UCSD-AML1 (cell line): ENCODE results near the gene IL1RAP.
"Not testable (repeated sequence)": the region's sequence is repeated elsewhere in the genome, so short reads cannot be mapped to it uniquely, and the experiment has no call there.

Experiments
- DNase-seq: peaks from one replicate; lab custom pipeline; 2025; ENCODE audit not compliant: unreplicated experiment; lab: John Stamatoyannopoulos, UW

Gene IL1RAP

DNA sequence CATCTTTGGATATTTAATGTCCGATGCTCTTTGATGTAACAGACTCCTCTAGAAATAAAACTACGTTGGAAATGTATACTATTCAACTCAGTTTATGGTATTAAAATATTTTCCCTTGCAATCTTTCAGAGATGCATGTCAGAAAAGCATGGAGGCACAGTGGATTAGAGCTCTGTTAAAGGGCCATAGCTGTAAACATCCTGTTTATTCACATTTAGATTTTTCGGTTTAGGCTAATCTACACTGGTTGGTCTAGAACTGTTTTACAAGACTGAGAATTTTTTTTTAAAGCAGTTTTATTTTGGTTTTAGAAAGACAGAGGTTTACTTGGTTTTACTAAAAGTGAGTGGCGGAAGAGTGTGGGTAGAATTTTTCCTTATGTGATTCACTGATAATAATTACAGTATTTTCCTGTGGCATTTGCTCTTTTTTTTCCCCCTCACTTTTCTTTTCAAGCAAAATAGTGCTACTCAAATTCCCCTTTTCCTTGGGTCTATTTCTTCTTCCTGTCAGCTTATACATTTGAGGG lies 132.1 kb downstream of the IL1RAP start:
- no peak for DNase-seq

DNA sequence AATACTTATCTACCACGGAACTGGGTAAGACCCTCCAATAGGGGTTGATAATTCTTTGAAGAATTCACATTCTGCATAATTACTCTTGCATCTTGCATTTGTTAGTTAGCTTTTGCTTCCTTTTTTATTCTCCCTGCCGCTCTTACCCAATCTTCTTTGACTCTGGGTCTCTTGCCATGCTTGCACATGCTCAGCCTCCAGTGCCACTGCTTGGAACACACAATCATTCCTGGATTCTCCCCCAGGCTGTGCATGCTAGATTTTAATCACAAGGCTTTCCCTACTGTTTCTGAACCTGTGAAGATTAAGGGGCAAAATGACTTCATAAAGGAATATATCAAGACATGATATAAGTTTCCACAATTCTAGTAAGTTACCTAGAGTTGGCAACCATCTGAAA lies 133.1 kb downstream of the IL1RAP start:
- DNase-seq: no peak

DNA sequence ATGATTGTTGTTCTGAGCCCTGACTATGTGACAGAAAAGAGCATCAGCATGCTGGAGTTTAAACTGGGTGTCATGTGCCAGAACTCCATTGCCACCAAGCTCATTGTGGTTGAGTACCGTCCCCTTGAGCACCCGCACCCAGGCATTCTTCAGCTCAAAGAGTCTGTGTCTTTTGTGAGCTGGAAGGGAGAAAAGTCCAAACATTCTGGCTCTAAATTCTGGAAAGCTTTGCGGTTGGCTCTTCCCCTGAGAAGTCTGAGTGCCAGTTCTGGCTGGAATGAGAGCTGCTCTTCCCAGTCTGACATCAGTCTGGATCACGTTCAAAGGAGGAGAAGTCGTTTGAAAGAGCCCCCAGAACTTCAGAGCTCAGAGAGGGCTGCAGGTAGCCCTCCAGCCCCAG lies 142.0 kb downstream of the IL1RAP start:
- DNase-seq: no peak

DNA sequence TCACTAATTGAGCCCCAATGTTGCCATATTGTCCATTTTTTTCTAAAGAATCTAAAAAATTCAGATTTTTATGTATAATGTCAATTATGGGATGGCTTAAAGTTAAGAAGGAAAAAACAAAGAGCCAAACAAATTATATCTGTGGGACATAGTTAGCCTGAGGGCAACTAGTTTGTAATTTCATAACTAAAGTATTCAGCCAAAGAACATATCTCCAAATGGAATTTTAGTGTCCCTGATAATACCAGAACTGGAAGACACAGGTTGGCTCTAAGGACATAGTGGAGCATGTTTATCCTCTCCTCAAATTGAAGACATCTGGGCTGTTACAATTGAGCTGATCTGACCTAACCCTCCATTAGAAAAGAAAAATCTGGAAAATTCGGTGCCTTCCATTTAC lies 144.2 kb downstream of the IL1RAP start:
- no peak for DNase-seq

DNA sequence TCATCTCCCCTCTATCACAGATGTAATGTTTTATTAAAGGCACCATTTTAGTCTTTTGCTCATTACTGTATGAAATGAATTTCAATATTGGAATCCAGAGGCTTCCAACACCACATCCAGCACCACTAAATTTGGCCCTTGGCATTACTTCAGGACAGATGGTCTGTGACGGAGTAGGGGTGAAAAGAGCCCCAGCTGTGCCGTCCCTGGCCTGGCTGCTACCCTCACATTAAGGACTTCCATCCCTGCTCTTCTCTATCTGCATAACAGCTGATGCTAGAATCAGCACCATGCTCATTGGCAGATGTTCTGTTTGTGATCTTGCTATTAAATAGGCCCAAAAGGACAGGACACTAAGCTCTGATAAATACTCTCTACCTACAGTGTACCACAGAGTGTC lies 152.9 kb downstream of the IL1RAP start:
- no peak for DNase-seq

DNA sequence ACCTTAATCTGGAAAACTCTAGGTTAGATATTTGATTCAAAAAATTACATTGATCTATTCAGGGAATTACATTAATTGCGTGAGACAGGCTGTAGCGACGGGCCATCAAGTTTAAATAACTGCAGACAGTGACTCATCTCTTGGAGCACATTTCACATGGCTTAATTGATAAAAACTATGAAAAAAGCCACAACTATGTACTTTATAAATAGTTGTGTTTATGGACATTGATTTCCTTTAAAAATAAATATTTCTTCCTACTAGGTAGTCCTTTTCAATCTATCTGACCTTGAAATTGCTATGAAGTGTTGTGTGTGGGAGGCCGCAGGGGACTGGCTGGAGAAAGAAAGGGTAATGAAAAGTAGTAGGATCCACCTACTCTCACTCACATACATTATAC lies 157.8 kb downstream of the IL1RAP start:
- DNase-seq: no peak

DNA sequence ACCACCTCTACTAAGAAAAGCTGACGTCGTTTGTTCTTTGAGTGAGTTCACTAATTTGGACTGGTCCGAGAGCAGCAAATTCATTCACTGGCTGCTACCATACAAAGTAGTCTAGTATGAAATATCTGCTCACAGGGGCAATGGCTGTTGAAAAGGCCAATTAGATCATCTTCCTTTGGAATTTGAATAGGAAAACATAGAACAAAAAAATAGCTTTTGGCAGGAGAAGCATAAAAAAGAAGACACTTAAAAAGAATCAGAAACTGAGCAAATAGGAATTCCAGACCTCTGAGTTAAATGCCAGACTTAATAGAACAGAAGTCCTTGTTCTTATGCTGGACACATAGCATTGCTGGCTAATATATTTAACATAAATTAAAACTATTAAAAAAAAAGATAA lies 159.3 kb downstream of the IL1RAP start:
- DNase-seq: no peak

DNA sequence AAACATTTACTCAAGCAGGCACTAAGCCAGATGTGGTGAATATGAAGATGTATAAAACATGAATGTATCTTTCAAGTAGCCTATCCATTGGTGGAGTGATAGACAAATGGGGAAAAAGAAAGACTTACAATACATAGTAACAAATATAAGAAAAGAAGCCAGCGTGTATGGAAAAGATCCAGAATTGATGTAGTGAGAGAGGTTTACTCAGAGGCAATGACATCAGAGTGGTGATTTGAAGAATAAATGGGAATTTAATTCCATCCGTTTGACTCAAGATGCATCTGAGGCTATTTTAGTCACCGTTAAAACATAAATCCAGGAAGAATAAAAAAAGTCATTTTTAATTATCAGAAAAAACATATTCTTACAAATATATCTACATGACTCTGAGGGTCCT lies 162.6 kb downstream of the IL1RAP start:
- DNase-seq: no peak

DNA sequence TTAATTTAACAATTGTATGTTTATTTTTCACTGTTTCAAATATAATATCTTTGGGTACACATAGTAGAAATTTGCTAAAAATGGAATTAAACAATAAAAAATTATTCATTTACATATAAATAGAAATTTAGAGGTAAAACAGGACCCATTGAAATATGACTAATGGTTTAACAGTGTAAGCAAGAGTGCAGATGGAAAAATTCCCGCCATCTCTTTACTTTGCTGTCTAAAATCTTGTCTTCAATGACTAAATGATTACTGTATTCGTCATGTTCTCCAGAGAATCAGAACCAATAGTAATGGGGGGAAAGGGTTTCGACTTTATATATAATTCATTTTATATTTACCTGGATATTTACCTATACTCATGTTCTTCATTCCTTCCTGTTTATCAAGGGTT lies 163.1 kb downstream of the IL1RAP start:
- DNase-seq: no peak

DNA sequence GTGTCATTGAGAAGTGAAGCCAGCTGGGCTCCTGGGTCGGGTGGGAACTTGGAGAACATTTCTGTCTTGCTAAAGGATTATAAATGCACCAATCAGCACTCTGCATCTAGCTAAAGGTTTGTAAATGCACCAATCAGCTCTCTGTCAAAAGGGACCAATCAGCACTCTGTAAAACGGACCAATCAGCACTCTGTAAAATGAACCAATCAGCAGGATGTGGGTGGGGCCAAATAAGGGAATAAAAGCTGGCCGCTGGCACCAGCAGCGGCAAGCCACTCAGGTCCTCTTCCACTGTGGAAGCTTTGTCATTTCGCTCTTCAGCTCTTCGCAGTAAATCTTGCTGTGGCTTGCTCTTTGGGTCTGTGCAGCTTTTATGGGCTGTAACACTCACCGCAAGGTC lies 164.0 kb downstream of the IL1RAP start:
- not testable (repeated sequence) for DNase-seq

DNA sequence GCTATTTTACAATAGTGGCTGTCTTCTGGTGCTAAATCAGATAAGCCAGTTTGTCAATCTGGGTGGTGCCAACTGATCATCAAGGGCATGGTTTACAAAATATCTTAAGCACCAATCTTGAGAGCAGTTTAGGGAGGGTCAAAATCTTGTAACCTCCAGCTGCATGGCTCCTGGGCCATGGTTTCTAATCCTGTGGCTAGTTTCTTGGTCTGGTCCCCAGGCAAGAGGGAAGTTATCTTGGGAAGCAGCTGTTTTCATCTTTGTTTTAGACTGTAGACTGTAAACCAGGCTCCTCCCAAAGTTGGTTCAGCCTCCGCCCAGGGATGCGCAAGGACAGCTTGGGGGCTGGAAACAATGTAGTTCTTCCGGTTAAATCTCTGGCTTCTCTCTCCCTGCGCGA lies 166.8 kb downstream of the IL1RAP start:
- DNase-seq: no peak

DNA sequence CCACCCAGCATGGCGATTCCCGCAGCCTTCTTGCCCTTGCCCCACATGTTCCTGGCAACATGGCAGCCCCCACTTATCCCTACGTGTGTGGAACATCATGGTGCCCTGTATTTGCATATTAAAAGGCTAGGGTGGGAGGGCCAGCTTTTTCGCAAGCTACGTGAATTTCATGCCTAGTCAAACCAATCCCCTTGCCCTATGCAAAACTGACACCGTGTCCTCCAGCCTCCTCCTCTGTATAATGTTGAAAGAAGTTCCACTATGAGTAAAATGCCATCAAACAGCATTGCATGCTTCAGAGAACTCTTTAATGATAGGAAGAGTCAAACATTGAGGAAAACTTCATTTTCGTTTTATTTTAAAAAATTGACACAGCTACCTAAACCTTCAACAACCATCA lies 170.9 kb downstream of the IL1RAP start:
- DNase-seq: no peak

DNA sequence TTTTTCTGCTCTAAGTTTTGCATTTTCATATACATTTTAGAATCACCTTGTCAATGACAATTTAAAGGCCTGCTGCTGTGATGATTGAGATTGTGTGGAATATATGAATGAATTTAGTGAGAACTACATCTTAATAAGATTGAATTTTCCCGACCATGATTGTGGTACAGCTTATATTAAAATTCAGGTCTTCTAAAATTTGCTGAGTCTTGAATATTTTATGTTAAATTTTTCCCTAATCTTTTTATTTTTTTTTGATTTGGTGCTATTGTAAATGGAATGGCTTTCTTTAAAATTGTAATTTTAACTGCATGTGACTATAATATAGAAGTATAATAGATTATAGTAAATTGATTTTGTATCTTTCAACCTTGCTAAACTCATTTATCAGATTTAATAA lies 172.1 kb downstream of the IL1RAP start:
- DNase-seq: no peak

DNA sequence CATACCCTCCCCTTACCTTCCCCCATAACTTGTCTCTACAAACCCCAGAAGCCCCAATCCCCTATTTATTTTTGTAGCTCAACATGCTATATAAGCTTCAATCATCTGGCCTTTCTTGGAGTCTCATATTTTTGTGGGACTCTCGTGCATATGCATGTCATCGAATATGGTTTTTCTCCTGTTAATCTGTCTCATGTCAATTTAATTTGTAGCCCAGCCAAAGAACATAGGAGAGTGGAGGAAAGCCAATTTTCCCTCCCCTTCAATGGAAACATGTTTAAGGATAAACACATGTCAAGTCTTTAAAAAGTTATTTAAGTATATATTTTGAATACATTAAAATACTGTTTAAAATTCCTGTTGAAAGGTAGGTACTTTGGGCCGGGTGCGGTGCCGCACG lies 176.4 kb downstream of the IL1RAP start:
- no peak for DNase-seq

DNA sequence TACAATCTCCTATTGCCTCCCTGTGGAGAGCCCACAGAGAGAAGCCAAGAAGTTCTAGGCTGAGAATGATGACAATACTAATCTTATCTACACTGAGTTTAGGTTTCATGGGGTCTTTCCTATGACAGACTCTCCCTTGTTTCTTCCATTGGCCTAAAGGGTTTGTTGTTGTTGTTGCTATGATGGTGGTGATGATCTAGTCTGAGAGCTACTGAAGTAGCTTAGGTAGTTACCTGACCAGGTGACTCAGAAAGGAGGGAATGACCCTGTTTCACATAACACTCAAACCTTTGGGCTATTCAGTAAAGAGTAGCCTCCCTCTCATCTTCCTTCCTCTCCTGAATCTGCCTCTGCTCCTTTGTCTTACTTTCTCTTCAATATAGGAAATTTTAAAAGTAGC lies 178.4 kb downstream of the IL1RAP start:
- DNase-seq: no peak

DNA sequence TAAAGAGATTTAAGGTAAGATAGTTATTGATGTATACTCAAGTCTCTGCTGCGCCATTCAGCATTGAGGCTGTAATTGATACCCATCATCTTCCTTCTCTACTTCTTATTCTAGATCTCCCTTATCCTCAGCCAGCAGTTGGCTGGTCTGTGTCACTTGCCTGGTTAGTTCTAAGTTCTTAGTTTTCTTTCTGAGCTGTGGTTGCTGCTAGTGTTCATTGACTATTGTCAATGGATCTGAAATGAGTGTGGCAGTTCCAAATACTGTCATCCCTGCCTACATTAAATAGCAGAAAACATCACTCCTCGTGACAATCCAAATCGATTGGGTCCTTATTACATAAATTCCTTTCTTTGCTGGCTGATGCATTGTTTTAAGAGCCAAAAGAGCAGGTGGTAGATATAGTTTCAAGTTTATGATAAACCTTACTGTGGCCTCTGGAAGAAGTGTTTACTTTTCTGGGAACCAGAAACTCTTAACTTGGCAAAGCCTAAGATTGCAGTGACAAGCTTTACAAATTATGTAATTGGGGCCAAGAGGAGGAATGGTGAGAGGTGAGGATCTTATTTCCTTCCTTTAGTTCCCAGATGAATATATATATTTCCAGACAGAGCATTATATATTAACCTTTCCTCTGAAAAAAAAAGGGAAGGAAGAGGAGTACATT lies 180.6 kb downstream of the IL1RAP start:
- no peak for DNase-seq

DNA sequence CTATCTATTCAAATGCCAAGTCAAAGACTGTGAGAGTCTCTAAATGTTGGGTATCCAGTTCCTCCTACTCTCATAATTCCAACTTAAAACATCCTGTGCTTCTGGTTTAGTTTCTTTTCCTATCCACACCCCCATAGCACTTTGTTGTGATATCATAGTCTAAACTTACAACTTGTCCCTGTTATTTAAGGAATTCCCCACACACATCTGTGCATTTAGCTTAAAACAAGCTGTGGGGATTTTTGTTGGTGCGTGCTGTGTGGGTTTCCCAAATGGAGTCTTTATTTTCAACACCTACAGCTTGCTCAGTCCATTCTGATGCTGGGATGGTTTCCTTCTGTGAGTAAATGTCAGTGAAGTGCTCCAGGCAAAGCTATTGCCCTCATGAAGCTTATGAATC lies 181.3 kb downstream of the IL1RAP start:
- DNase-seq: no peak

DNA sequence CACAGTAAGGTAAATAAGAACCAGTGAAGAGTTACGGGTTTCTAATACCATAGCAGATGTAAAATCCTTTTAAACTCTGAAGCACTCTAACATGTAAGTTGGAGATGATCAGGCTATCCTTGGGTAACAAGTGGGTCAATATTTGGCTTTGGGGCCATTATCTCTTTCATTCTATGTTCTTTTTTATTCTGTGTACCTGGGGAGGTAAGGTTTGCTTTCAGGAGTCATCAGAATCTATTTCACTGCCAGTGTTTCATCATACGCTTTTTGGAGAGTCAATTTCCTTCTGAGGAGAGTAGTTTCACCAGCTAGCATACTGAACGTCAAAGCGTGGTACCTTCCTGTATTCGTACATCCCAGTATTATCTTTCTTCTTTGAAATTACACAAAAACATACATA lies 182.1 kb downstream of the IL1RAP start:
- DNase-seq: no peak

DNA sequence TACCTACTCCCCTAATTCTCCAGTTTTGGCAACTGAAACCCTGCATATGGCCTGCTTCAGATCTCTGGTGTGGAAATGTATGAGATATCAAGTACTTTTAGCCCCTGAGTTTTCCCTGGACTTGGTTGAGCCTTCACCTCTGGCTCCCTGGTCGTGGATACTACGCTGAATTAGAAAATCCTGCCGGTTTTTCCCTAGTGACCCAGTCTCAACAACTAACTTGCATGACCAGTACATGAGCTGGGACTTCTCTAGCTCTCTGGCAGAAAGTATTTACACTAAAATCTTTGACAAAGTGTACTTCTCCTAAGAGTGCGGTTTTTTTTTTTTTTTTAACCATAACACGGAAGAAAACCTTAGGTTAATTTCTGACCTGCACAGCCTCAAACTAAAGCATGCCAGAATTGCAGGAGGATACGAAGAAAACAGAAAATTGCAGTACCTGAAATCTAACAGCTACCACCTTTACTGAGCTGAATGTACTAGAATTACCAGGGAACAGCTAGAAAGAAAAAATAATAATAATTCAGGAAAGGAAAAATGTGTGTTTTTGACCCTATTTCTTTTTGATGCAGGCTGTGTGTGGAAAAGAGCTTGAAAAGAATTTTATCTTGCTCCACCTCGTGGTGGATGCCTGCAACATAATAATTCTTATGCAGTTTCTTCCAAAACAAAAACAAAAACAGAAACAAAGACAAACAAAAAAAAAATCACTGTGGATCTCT lies 183.1 kb downstream of the IL1RAP start:
- DNase-seq: no peak

DNA sequence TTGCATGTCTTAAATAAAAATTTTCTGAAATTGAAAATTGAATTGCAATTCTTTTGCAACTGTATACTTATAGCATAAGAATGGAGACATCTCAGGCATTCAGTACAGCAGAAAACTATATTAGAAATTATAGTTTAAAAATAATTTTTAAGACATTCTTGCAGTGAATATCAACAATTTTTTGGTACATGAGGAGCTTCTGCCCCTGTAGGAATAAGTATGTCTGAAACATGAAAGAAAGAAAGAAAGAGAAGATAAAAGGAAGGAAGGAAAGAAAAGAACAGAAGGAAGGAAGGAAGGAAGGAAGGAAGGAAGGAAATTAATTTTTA lies 183.6 kb downstream of the IL1RAP start:
- DNase-seq: no peak

DNA sequence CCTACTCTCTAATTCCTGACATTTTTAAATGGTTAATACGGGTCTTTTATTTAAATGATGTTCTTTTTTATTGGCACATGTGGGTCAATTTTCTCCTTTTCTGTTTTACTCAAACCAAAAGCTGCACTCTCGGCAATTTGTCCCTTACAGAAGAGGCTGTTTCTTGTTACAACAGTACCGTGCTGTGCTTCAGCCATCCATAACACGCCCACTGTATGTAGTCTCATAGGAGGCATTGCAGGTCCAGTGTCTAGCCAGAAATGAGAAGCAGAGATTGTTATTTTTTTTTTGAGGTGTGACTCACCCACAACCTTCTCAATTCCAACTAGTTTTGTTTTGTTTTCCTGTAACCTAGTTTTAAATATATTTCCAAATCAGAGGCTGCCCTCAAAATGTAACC lies 184.0 kb downstream of the IL1RAP start:
- no peak for DNase-seq

DNA sequence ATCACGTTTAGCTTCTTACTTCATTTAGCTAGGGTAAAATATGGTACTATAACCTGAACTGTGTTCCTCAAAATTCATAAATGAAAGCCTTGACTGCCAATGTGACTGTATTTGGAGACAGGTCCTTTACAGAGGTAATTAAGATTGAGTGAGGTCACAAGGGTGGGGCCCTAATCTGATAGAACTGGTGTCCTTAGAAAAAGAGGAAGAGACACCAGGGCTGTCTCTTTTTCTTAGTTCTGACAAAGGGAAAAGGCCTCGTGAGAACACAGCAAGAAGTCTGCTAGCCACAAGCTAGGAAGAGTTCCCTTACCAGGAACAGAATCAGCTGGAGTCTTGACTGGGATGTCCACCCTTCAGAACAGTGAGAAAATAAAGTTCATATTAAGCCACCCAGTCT lies 185.9 kb downstream of the IL1RAP start:
- DNase-seq: no peak

DNA sequence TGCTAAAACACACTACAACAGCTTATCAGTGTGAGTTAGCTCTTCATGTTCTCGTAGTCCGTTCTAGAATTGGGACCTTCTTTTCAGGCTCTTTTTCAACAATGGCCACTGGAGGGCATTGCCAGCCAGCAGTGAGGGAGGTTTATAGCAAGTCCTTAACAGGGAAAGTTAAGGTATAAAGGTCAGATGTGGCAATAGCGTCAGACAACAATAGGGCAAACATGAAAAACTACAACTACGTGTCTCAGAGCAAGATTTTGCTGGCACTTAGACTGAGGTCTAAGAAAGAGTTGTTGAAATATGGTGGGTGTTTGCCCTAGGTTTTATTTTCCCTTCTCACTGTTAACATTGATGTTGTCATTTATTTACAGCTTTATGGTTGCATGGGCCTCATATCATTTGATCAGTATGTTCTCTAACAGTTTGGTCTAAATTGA lies 187.2 kb downstream of the IL1RAP start:
- DNase-seq: peak; percentile 25
